Adrenal gland (tissue), 5 donors: ENCODE data around the gene FLVCR2.

Source experiments
- POLR2A ChIP-seq, 2 donors: fragments of 450-650 bp; IDR thresholded peaks; one replicate each; pipeline ENCODE4 v1.6.1; 2017; ENCODE audit warnings: antibody characterized with exemption in 2 of 2, mild to moderate bottlenecking in 2 of 2, moderate library complexity in 1 of 2
- TF ChIP-seq, protein P1 (sequence below), 6 experiments: fragments of 450-650 bp in 4 of 6; fragments of 200-600 bp in 2 of 6; sonication (generic) in 1 of 6; IDR thresholded peaks; 1 replicate in 5 of 6; 2 replicates in 1 of 6; pipeline versions ENCODE4 v1.5.1 to v1.8.0; 2016 to 2021; ENCODE audit warnings: antibody characterized with exemption in 6 of 6, mild to moderate bottlenecking in 2 of 6, moderate library complexity in 1 of 6
- donor health status: DM: no; HTN: no; CAD: no.

GRCh38 chr14:75579338-75579864 is 981 bp downstream of the FLVCR2 start:
- TF ChIP-seq, protein P1, sequence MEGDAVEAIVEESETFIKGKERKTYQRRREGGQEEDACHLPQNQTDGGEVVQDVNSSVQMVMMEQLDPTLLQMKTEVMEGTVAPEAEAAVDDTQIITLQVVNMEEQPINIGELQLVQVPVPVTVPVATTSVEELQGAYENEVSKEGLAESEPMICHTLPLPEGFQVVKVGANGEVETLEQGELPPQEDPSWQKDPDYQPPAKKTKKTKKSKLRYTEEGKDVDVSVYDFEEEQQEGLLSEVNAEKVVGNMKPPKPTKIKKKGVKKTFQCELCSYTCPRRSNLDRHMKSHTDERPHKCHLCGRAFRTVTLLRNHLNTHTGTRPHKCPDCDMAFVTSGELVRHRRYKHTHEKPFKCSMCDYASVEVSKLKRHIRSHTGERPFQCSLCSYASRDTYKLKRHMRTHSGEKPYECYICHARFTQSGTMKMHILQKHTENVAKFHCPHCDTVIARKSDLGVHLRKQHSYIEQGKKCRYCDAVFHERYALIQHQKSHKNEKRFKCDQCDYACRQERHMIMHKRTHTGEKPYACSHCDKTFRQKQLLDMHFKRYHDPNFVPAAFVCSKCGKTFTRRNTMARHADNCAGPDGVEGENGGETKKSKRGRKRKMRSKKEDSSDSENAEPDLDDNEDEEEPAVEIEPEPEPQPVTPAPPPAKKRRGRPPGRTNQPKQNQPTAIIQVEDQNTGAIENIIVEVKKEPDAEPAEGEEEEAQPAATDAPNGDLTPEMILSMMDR (IDR thresholded peaks at IDR 0.05): no peak
- TF ChIP-seq POLR2A (IDR thresholded peaks at IDR 0.05): no peak
